GM23338 (cell line): ENCODE measurements around the gene CDR2. TPM values are rescaled to one million over a fixed set of nuclear protein-coding genes. Genes with fewer than 3 reads are reported as not detected.

Experiments
- ATAC-seq: fragments of 200-7000 bp; cut with Tn5 transposase; 3 replicates; pipeline ENCODE4 v1.9.1; 2020
- DNase-seq: peaks from one replicate; pipeline ENCODE4 v3.0.0-alpha.2; 2015; ENCODE audit warnings: low spot score
- H2AFZ ChIP-seq: fragments of 200-600 bp; sonication (generic); 2 replicates; pipeline ENCODE4 v1.8.0; 2016; ENCODE audit warnings: antibody characterized with exemption, mild to moderate bottlenecking, moderate library complexity
- H3F3A ChIP-seq: fragments of 200-600 bp; sonication (generic); replicated peaks from 2 replicates; pipeline ENCODE4 v1.8.0; 2017; ENCODE audit warnings: antibody characterized with exemption, mixed run types, low read depth
- H3K27ac ChIP-seq: fragments of 200-600 bp; sonication (generic); 2 replicates; pipeline ENCODE4 v1.6.1; 2016; ENCODE audit warnings: low read depth
- H3K27me3 ChIP-seq: fragments of 200-600 bp; sonication (generic); 2 replicates; pipeline ENCODE4 v1.8.0; 2016; ENCODE audit warnings: mild to moderate bottlenecking, mixed run types, moderate library complexity; ENCODE audit not compliant: insufficient read depth
- H3K36me3 ChIP-seq: fragments of 200-600 bp; sonication (generic); 2 replicates; pipeline ENCODE4 v1.8.0; 2016; ENCODE audit warnings: mild to moderate bottlenecking; ENCODE audit not compliant: insufficient read depth
- H3K4me1 ChIP-seq: fragments of 200-600 bp; sonication (generic); 2 replicates; pipeline ENCODE4 v1.8.0; 2016; ENCODE audit warnings: mild to moderate bottlenecking, moderate library complexity; ENCODE audit not compliant: insufficient read depth
- H3K4me2 ChIP-seq: fragments of 200-600 bp; sonication (generic); 2 replicates; pipeline ENCODE4 v1.7.1; 2017; ENCODE audit warnings: mixed run types
- H3K4me3 ChIP-seq: fragments of 200-600 bp; sonication (generic); 2 replicates; pipeline ENCODE4 v1.6.1; 2016; ENCODE audit warnings: mixed run types
- H3K79me2 ChIP-seq: fragments of 200-600 bp; sonication (generic); replicated peaks from 2 replicates; pipeline ENCODE4 v1.8.0; 2017; ENCODE audit warnings: mild to moderate bottlenecking; ENCODE audit not compliant: insufficient read depth
- H3K9me2 ChIP-seq: fragments of 200-600 bp; sonication (generic); 2 replicates; pipeline ENCODE4 v1.8.0; 2017; ENCODE audit not compliant: insufficient read depth
- H4K20me1 ChIP-seq: fragments of 200-600 bp; sonication (generic); replicated peaks from 2 replicates; pipeline ENCODE4 v1.8.0; 2017; ENCODE audit warnings: mild to moderate bottlenecking; ENCODE audit not compliant: insufficient read depth
- H3K27ac Mint-ChIP-seq: 2 replicates; pipeline ENCODE4 v1.8.0; 2020; ENCODE audit warnings: inconsistent platforms, mild to moderate bottlenecking, moderate library complexity, mixed read lengths
- H3K27me3 Mint-ChIP-seq: 3 replicates; pipeline ENCODE4 v1.8.0; 2022; ENCODE audit warnings: low read depth, mild to moderate bottlenecking, moderate library complexity, mixed read lengths, inconsistent platforms; ENCODE audit not compliant: insufficient read depth, poor library complexity
- H3K36me3 Mint-ChIP-seq: 3 replicates; pipeline ENCODE4 v1.8.0; 2021; ENCODE audit warnings: low read depth, mild to moderate bottlenecking, inconsistent platforms, moderate library complexity, mixed read lengths
- H3K4me1 Mint-ChIP-seq: 3 replicates; pipeline ENCODE4 v1.8.0; 2020; ENCODE audit warnings: mild to moderate bottlenecking, inconsistent platforms, mixed read lengths
- H3K4me3 Mint-ChIP-seq: 3 replicates; pipeline ENCODE4 v1.8.0; 2021; ENCODE audit warnings: moderate library complexity, mild to moderate bottlenecking, inconsistent platforms, mixed read lengths
- H3K9me3 Mint-ChIP-seq: 3 replicates; pipeline ENCODE4 v1.8.0; 2020; ENCODE audit warnings: moderate library complexity, mild to moderate bottlenecking, inconsistent platforms, mixed read lengths
- CREB1 ChIP-seq: fragments of 250-450 bp; sonication (Bioruptor Pico); IDR thresholded peaks from 2 replicates; pipeline ENCODE4 v1.5.0; 2020; ENCODE audit warnings: low read depth, mild to moderate bottlenecking, moderate library complexity
- CTCF ChIP-seq, 2 experiments: fragments of 200-600 bp in 1 of 2; sonication (generic) in 1 of 2; conservative IDR thresholded peaks; 2 replicates each; pipeline versions ENCODE4 v1.5.1 to v1.6.1; 2016 to 2017; ENCODE audit warnings: antibody characterized with exemption in 2 of 2, low read depth in 2 of 2, mild to moderate bottlenecking in 2 of 2, moderate library complexity in 1 of 2
- EZH2 ChIP-seq: fragments of 200-600 bp; sonication (generic); IDR thresholded peaks from one replicate; pipeline ENCODE4 v1.8.0; 2017; ENCODE audit warnings: antibody characterized with exemption, mild to moderate bottlenecking, low read depth; ENCODE audit not compliant: unreplicated experiment
- JUNB ChIP-seq: IDR thresholded peaks from one replicate; pipeline ENCODE4 v1.6.1; 2016; ENCODE audit warnings: antibody characterized with exemption; ENCODE audit not compliant: unreplicated experiment
- NANOG ChIP-seq: IDR thresholded peaks from 2 replicates; pipeline ENCODE4 v1.6.1; 2016; ENCODE audit warnings: antibody characterized with exemption, borderline replicate concordance
- POLR2AphosphoS5 ChIP-seq: IDR thresholded peaks from 2 replicates; pipeline ENCODE4 v1.6.1; 2016; ENCODE audit warnings: antibody characterized with exemption, low read depth
- ZNF331 ChIP-seq: fragments of 250-450 bp; sonication (Bioruptor Pico); IDR thresholded peaks from 2 replicates; pipeline ENCODE4 v1.5.0; 2020; ENCODE audit warnings: low read depth, mild to moderate bottlenecking, moderate library complexity
- polyA plus RNA-seq: library from polyadenylated mRNA; unstranded; fragments of >200 nt; fragmentation: Nextera tagmentation; extraction: Ambion mirVana; gene quantifications from 2 replicates; pipeline ENCODE4 v1.2.1, GENCODE V29; 2016
- total RNA-seq: library from RNA; depleted of rRNA; stranded (reverse); fragments of >200 nt; shearing (Covaris generic); gene quantifications from 2 replicates; pipeline ENCODE4 v1.2.3, GENCODE V29; 2014
- TF ChIP-seq, protein P1 (sequence below): IDR thresholded peaks from 2 replicates; pipeline ENCODE4 v1.6.1; 2016; ENCODE audit warnings: antibody characterized with exemption

The CDR2 gene
- total and polyA plus RNA-seq, 2 experiments from 2014 or later: 17.7 to 39.3 TPM

DNA sequence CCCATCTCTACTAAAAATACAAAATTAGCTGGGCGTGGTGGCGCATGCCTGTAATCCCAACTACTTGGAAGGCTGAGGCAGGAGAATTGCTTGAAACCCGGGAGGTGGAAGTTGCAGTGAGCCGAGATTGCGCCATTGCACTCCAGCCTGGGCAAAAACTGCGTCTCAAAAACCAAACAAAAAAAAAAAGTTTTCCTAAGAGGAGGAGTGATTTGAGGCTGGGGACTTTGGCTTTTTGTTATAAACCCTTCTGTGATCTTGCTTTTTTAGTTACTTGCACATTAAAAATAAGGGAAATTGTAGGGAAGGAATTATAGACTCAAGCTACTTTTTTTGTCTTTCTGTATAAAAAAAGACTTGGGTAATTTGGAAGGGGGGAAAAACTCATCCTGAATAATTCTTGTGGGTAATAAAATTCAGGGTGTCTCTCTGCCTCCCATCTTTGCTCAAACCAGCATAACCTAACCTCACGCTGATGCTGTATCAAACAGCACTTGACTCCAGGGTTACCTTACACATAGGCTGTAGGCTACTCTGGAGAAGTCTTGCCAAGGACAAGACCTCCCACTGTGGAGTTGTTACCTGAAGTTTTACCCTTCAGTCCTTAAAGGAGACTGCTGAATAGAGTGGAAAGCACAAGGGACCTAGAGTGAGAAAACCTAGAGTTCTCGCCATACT, 1.7 kb upstream of the CDR2 start (continued):
- TF ChIP-seq CTCF (conservative IDR thresholded peaks at IDR 0.05; ENCODE audit: low read depth in 2 of 2) (no peak), POLR2AphosphoS5 (no peak), CREB1 (CRISPR knock-in tag) (no peak), NANOG (no peak), ZNF331 (no peak)

- Mint-ChIP-seq H3K9me3 (no peaks in the 10 kb centered on the region), H3K4me1 (peaks cover 31% of the 10 kb centered on the region), H3K36me3 (peaks cover 8% of the 10 kb centered on the region), H3K27ac (no peak overlapping the region), H3K27me3 (peaks cover 12% of the 10 kb centered on the region), H3K4me3 (peak overlapping the region; percentile 92)
- TF ChIP-seq, protein P1, sequence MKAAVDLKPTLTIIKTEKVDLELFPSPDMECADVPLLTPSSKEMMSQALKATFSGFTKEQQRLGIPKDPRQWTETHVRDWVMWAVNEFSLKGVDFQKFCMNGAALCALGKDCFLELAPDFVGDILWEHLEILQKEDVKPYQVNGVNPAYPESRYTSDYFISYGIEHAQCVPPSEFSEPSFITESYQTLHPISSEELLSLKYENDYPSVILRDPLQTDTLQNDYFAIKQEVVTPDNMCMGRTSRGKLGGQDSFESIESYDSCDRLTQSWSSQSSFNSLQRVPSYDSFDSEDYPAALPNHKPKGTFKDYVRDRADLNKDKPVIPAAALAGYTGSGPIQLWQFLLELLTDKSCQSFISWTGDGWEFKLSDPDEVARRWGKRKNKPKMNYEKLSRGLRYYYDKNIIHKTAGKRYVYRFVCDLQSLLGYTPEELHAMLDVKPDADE: no peak
- DNase-seq: peak; percentile 32
- H4K20me1 ChIP-seq: peaks cover 20% of the 10 kb centered on the region
- no peaks in the 10 kb centered on the region for H3K36me3 ChIP-seq
- H3K79me2 ChIP-seq: peaks cover 38% of the 10 kb centered on the region
- ATAC-seq: peak; percentile 6
- H3K4me3 ChIP-seq: peak overlapping the region; percentile 93
- peak overlapping the region; percentile 81; the same call in 1 of the 2 replicates for H3K27ac ChIP-seq
- peak overlapping the region; percentile 6 for H2AFZ ChIP-seq
- no peaks in the 10 kb centered on the region for H3K9me2 ChIP-seq
- 0 out of 2 replicates have a peak, but pooled peaks cover 5% of the 10 kb centered on the region for H3F3A ChIP-seq
- peaks cover 22% of the 10 kb centered on the region for H3K4me1 ChIP-seq
- peak overlapping the region; percentile 91 for H3K4me2 ChIP-seq
- H3K27me3 ChIP-seq: peaks cover 13% of the 10 kb centered on the region
These were observed 921 bp upstream of the CDR2 start for GRCh38 chr16:22375117-22375962.

- no peaks in the 10 kb centered on the region for H3K9me2 ChIP-seq
- ATAC-seq (peak; percentile 19), DNase-seq (peak; percentile 61)
- peaks cover 53% of the 10 kb centered on the region for H3K79me2 ChIP-seq
- Mint-ChIP-seq H3K36me3 (peaks cover 8% of the 10 kb centered on the region), H3K4me1 (peaks cover 40% of the 10 kb centered on the region), H3K9me3 (no peaks in the 10 kb centered on the region), H3K27ac (peak overlapping the region; percentile 91; the same call in 1 of the 2 replicates), H3K4me3 (peak overlapping the region; percentile 92), H3K27me3 (peaks cover 12% of the 10 kb centered on the region)
- peaks cover 24% of the 10 kb centered on the region for H4K20me1 ChIP-seq
- H2AFZ ChIP-seq: peak overlapping the region; percentile 70
- H3K36me3 ChIP-seq: no peaks in the 10 kb centered on the region
- 0 out of 2 replicates have a peak, but pooled peaks cover 5% of the 10 kb centered on the region for H3F3A ChIP-seq
- peak overlapping the region; percentile 93 for H3K4me3 ChIP-seq
- H3K4me1 ChIP-seq: peaks cover 36% of the 10 kb centered on the region
- TF ChIP-seq JUNB (no peak), EZH2 (no peak)
- H3K4me2 ChIP-seq: peak overlapping the region; percentile 98
- H3K27me3 ChIP-seq: peaks cover 13% of the 10 kb centered on the region
- no peak overlapping the region for H3K27ac ChIP-seq
These were observed 633 bp downstream of the CDR2 start for GRCh38 chr16:22373662-22374310.
